NCI-H2107 treated with DMSO at 0.1 percent for 48 hours (cell line): ENCODE data around the gene ANO10.

ENCODE experiments used
- DNase-seq: peaks from one replicate; lab custom pipeline; 2025; ENCODE audit not compliant: unreplicated experiment; lab: John Stamatoyannopoulos, UW

ANO10 gene

GRCh38 chr3:43326891-43327581 lies 294.8 kb downstream of the ANO10 start:
- no peak for DNase-seq

DNA sequence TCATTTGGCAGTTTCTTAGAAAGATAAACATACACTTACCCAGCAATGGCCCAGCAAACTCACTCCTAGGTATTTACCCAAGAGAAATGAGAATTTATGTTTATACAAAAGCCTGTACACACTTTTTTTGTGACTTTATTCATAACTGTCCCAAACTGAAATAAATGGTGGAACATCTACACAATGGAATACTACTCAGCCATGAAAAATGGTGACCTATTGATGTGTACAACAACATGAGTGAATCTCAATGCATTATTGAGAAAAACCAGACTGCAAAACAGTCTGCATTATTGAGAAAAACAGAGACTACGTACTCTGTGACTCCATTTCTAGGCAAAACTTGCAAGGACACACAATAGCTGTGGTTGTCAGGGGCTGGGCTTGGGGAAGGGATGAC lies 298.3 kb downstream of the ANO10 start:
- no peak for DNase-seq

- no peak for DNase-seq
Observed at GRCh38 chr3:43320288-43320687, 301.5 kb downstream of the ANO10 start.

DNA sequence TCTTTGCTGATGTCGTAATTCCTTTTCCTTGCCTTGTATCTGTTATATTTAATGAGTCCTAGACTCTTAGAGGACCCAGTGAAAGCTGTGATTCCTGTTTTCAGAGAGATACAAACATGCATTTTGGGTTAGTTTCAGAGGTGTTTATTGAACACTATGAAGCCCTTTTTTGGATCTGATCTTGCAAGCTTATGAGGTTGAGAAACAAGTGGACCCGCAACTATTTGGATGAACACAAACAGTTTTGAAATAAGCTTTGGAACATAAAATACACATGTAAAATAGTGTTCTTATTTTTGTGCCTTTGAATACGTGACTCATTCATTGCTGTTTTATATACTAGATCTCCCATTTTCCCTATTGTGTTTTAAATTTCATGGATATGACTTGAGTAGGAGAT lies 302.0 kb downstream of the ANO10 start:
- no peak for DNase-seq

- no peak for DNase-seq
Observed at GRCh38 chr3:43319376-43319775, 302.4 kb downstream of the ANO10 start.

DNA sequence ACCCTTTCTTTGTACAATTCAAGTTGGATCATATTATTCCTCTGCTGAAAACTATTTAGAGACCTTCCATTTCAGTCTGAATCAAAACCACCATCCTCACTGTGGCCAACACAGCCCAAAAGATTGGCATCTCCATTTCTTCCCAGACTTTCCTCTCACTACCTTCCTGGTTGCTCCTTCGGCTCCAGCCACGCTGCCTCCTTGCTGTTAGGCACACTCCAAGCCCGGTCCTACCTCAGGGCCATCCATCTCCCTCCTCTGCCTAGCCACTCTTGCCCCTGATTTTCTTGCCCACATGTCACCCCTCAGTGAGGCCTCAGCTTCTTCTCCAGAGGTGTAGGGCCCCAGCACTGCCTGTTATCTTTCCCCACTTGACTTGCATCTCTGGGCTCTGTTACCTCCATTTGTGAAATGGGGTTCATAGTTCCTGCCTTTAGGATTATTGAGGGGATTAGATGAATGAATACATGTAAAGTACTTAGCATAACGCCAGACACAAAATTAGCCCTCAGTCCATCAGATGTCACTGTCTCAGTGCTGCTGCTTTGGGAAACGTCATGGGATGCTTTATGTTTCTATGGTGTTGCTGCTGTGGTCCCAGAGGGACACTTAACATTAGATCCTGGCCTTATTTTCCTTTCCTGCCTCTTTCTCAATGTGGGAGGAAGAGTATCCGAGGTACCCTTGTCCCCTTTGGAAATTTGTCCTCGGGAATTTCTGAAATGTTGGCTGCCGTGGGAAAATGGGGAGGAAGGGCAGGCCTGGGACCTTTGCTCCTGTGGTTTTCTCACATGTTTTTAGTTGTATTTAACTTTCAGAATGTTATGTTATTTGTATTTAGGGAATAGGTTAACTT lies 304.1 kb downstream of the ANO10 start:
- no peak for DNase-seq

DNA sequence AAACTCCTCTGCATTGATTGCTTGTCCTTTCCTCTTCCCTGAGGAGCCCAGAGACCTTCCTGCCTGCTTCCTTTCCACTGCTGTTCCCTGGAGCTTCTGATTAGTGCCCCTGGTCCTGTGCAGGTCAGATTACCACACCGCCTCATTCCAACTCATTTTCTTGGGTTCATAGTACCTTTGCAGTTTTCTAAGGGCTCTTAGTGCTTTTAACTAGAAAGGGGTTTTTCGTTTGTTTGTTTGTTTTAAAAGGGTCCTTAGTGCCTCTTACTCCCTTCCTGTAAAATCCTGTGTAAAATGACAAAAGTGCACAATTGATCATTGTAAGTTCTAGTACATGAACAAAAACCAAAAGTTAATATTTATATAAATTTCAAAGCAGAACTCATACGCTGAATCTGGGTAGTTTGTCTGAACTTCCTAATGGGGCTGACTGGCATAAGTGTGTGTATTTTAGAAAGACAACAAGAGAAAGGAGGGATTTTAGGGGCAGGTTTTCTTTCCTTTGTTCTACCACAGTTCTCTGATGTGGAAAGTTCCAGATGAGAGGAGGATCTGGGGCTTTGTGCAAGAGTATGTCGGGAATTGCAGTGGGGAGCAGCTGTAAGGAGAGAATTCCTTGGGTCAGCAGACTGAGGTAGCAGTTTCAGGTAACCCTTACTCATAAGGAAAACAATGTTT lies 304.9 kb downstream of the ANO10 start:
- no peak for DNase-seq
